ENCODE data around the gene UNC50. TPM values are rescaled to one million over a fixed set of nuclear protein-coding genes. Genes with fewer than 3 reads are reported as not detected.

Gene UNC50
- total and polyA plus RNA-seq, 4 donors: 22.2 to 37.9 (median 29.8) TPM

DNA sequence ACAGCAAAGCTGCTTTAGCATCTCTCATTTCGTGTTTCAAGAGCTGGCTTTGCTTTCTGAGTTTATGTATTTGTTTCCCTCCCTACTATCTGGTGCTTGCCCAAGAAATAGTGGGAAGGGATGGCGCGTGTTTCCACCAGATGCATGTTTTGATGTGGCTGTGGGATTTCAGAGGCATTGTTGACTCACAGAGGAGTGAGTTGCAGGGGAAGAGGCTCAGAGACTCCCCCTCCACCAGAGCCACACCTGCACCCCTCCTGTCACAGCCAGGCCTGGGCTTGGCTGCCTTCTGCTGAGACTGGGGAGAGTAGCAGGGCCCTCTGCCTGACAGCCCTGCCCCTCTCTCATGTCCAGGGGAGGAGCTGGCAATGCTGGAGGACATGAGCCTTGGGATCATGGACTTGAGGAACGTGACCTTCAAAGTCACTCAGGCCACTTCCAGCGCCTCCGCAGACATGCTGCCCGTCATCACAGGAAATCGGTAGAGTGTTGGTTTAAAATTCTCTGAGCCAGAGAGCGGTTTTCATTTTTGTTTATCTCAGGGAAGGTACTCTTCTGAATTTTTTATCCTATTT is 43.0 kb upstream of the UNC50 start:
- 90% methylated on average over 9 of the region's 9 CpGs for WGBS
- no peak for DNase-seq (ENCODE audit: low spot score)
- no peaks in the 10 kb centered on the region for H3K4me1 ChIP-seq (ENCODE audit: control insufficient read depth in 4 of 4, insufficient read depth in 4 of 4, low read length in 3 of 4)
- H3K27me3 ChIP-seq (ENCODE audit: control insufficient read depth in 4 of 4, insufficient read depth in 4 of 4, low read length in 3 of 4): no peaks in the 10 kb centered on the region
- H3K4me3 ChIP-seq (ENCODE audit: low read depth in 1 of 3, low read length in 3 of 3): no peak overlapping the region
- H3K36me3 ChIP-seq (ENCODE audit: control insufficient read depth in 4 of 4, insufficient read depth in 3 of 4, low read depth in 1 of 4, low read length in 3 of 4): peaks cover 4 to 29% (median 12%) of the 10 kb centered on the region in 4 donors
- H3K9me3 ChIP-seq (ENCODE audit: control insufficient read depth in 4 of 4, low read length in 3 of 4): no peaks in the 10 kb centered on the region
- TF ChIP-seq TAF1 (conservative IDR thresholded peaks at IDR 0.05) (no peak), RAD21 (IDR thresholded peaks at IDR 0.05) (no peak), RXRA (IDR thresholded peaks at IDR 0.05) (peak; percentile 38 to 45)
- TF ChIP-seq, protein P1, sequence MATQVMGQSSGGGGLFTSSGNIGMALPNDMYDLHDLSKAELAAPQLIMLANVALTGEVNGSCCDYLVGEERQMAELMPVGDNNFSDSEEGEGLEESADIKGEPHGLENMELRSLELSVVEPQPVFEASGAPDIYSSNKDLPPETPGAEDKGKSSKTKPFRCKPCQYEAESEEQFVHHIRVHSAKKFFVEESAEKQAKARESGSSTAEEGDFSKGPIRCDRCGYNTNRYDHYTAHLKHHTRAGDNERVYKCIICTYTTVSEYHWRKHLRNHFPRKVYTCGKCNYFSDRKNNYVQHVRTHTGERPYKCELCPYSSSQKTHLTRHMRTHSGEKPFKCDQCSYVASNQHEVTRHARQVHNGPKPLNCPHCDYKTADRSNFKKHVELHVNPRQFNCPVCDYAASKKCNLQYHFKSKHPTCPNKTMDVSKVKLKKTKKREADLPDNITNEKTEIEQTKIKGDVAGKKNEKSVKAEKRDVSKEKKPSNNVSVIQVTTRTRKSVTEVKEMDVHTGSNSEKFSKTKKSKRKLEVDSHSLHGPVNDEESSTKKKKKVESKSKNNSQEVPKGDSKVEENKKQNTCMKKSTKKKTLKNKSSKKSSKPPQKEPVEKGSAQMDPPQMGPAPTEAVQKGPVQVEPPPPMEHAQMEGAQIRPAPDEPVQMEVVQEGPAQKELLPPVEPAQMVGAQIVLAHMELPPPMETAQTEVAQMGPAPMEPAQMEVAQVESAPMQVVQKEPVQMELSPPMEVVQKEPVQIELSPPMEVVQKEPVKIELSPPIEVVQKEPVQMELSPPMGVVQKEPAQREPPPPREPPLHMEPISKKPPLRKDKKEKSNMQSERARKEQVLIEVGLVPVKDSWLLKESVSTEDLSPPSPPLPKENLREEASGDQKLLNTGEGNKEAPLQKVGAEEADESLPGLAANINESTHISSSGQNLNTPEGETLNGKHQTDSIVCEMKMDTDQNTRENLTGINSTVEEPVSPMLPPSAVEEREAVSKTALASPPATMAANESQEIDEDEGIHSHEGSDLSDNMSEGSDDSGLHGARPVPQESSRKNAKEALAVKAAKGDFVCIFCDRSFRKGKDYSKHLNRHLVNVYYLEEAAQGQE (IDR thresholded peaks at IDR 0.05): no peak
- TF ChIP-seq, protein P2, sequence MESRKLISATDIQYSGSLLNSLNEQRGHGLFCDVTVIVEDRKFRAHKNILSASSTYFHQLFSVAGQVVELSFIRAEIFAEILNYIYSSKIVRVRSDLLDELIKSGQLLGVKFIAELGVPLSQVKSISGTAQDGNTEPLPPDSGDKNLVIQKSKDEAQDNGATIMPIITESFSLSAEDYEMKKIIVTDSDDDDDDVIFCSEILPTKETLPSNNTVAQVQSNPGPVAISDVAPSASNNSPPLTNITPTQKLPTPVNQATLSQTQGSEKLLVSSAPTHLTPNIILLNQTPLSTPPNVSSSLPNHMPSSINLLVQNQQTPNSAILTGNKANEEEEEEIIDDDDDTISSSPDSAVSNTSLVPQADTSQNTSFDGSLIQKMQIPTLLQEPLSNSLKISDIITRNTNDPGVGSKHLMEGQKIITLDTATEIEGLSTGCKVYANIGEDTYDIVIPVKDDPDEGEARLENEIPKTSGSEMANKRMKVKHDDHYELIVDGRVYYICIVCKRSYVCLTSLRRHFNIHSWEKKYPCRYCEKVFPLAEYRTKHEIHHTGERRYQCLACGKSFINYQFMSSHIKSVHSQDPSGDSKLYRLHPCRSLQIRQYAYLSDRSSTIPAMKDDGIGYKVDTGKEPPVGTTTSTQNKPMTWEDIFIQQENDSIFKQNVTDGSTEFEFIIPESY (IDR thresholded peaks at IDR 0.05): no peak
- H3K27ac ChIP-seq (ENCODE audit: low read depth in 1 of 2, low read length in 2 of 2): no peak overlapping the region
- no peak overlapping the region for H3K9ac ChIP-seq (ENCODE audit: low read depth in 1 of 2, low read length in 2 of 2)

DNA sequence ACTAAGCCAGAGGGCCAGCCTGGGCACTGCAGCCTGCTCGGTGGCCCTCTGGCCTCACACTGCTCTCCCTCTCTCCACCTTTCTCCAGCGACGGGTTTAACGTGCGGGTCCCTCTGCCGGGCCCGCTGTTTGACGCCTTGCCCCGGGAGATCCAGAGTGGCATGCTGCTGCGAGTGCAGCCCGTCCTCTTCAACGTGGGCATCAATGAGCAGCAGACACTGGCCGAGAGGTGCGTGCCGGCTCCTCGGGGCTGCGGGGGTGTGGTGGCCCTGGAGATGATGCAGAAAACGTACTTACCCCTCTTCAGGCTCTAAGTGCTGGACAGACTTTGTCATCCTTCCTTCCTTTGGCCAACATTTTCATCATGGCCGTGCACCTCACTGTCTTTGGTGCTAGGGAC is 42.4 kb upstream of the UNC50 start:
- Histone ChIP-seq H3K36me3 (ENCODE audit: control insufficient read depth in 4 of 4, insufficient read depth in 3 of 4, low read depth in 1 of 4, low read length in 3 of 4) (peaks cover 4 to 29% (median 11%) of the 10 kb centered on the region in 4 donors), H3K4me1 (ENCODE audit: control insufficient read depth in 4 of 4, insufficient read depth in 4 of 4, low read length in 3 of 4) (no peaks in the 10 kb centered on the region), H3K4me3 (ENCODE audit: low read depth in 1 of 3, low read length in 3 of 3) (no peak overlapping the region), H3K9me3 (ENCODE audit: control insufficient read depth in 4 of 4, low read length in 3 of 4) (no peaks in the 10 kb centered on the region), H3K27me3 (ENCODE audit: control insufficient read depth in 4 of 4, insufficient read depth in 4 of 4, low read length in 3 of 4) (no peaks in the 10 kb centered on the region), H3K27ac (ENCODE audit: low read depth in 1 of 2, low read length in 2 of 2) (no peak overlapping the region), H3K9ac (ENCODE audit: low read depth in 1 of 2, low read length in 2 of 2) (no peak overlapping the region)
- 97% methylated on average over 19 of the region's 19 CpGs for WGBS
- DNase-seq (ENCODE audit: low spot score): no peak
- TF ChIP-seq HNF4G (IDR thresholded peaks at IDR 0.05) (no peak), RAD21 (IDR thresholded peaks at IDR 0.05) (no peak), FOXA1 (IDR thresholded peaks at IDR 0.05) (no peak), JUND (IDR thresholded peaks at IDR 0.05) (no peak), NR2F2 (IDR thresholded peaks at IDR 0.05) (no peak)

DNA sequence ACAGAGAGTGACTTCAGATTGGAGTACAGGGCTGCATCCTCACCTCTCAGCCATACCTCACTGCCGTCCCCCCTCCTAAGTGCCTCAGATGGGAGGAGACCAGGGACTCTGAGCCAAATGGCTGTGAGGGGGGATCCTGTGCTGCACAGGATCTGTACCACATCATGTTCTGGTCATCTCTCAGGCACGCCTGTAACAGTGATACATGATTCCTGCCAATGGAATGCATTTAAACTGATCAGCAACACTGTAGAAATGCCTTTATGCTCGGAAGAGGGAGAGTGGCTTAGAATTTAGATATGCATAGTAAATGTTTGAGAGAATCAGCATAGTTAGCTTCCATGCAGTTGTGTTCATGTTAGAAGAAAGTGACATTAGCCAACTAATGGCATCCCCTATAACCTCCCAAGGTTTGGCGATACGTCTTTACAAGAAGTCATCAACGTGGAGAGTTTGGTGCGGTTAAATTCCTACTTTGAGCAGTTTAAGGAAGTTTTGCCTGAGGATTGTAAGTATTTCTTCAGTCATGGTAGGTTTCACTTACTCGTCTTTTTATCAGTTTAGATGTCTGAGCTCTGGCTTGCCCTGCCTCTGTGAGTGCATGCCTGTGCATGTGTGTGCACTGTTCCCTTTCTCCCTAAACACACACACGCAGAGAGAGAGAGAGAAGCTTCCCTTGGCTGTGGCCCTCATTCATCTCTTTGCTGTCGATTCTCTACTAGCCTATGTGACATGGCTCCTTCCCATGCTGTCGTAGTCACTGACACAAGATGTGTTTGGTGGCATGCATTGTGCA is 40.0 kb upstream of the UNC50 start:
- no peak for TF ChIP-seq HNF4G (IDR thresholded peaks at IDR 0.05)
- no peak overlapping the region for H3K9ac ChIP-seq (ENCODE audit: low read depth in 1 of 2, low read length in 2 of 2)
- H3K4me1 ChIP-seq (ENCODE audit: control insufficient read depth in 4 of 4, insufficient read depth in 4 of 4, low read length in 3 of 4): no peaks in the 10 kb centered on the region
- no peak for DNase-seq (ENCODE audit: low spot score)
- peaks cover 6 to 40% (median 11%) of the 10 kb centered on the region in 4 donors for H3K36me3 ChIP-seq (ENCODE audit: control insufficient read depth in 4 of 4, insufficient read depth in 3 of 4, low read depth in 1 of 4, low read length in 3 of 4)
- H3K27me3 ChIP-seq (ENCODE audit: control insufficient read depth in 4 of 4, insufficient read depth in 4 of 4, low read length in 3 of 4): no peaks in the 10 kb centered on the region
- H3K4me3 ChIP-seq (ENCODE audit: low read depth in 1 of 3, low read length in 3 of 3): no peak overlapping the region
- H3K9me3 ChIP-seq (ENCODE audit: control insufficient read depth in 4 of 4, low read length in 3 of 4): no peaks in the 10 kb centered on the region
- WGBS: 95% methylated on average over 11 of the region's 11 CpGs
- no peak overlapping the region for H3K27ac ChIP-seq (ENCODE audit: low read depth in 1 of 2, low read length in 2 of 2)
